HG03175 (cell line): ENCODE measurements around the gene PTPRN2.
"Not testable (repeated sequence)": the region's sequence is repeated elsewhere in the genome, so short reads cannot be mapped to it uniquely, and the experiment has no call there.

ENCODE experiments used
- ATAC-seq: cut with Tn5 transposase; IDR thresholded peaks from one replicate; pipeline ENCODE4 v1.9.1; 2021; ENCODE audit warnings: mild to moderate bottlenecking, moderate library complexity; ENCODE audit not compliant: unreplicated experiment

The PTPRN2 gene

DNA sequence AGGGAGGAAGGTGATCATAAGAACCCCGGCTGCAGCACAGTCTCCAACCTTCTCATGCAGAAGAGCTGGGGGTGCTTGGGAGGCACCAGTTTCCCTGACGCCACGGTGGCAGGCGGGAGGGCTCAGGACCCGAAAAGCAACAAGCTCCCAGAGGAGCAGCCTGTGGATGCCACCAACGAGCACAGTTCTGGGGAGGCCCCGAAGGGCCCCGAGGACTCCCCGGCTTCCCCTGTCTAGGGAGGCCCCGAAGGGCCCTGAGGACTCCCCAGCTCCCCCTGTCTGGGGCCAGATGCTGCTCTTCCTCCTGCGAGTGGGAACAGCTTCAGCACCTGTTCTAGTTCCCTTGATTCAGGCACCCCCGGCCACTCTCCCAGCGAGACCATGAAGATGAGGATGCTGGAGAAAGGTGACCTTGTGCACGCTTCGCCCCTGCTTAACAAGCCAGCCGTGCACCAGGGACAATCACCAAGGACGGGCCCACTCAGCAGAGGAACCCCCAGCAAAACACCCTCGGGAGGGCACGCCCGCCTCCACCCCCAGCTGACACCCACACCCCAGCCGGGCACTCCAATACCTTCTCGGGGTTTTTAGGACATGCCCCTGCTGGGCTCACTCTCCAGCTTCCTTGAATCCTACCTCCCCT lies 112.5 kb downstream of the PTPRN2 start:
- no peak for ATAC-seq

DNA sequence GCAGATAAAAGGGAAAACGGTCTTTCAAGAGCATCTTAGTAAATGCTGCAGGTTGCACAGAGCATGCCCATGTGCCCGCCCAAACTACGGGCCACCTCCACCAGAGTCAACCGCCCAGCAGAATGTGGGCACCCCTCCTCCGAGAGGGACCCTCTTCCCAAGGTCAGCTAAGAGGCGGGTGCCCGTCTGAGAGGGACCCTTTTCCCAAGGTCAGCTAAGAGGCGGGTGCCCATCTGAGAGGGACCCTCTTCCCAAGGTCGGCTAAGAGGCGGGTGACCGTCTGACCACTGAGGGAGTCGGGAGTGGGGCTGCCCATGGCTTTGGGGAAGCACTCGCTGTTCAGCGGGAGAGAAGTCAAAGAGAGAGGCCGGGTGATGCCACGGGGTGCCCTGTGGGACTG lies 113.1 kb downstream of the PTPRN2 start:
- ATAC-seq = no peak

DNA sequence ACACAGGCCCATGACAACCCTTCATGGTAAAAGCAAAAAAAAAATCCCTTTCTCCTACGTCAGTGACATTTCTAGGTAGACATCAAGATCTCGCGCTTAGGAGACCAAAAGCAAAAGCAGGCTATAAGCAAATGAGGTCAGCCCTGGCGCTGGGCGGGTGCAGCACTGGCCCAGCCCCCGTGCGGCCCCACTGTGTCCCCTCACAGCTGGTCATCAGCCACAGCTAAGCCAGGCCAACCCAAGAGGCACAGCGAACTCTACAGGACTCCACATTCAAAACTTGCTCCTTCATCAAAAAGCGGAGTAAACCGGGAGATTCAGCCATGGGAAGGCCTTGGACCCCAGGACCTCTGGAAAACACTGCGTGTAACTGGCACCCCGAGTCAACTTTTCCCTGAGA lies 113.7 kb downstream of the PTPRN2 start:
- ATAC-seq = no peak

DNA sequence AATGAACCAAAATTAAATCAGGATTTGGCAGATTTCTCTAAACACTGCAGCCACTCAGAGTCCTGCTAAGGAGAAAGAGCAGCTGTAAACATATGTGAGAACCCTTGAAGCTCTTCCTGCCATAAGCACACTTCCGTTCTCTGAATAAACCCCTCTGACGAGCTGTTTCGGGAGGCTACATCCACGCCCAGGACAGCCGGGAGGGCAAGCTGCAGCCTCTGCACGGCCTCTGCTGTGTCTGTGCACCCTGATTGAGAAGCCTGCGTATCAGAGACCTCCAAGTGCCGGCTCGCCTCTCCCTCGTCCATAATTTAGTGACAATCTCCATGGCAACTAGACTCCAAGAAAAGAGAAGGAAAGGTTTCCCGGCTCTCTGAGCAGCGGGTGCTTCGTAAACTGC lies 114.4 kb downstream of the PTPRN2 start:
- peak; percentile 78 for ATAC-seq

DNA sequence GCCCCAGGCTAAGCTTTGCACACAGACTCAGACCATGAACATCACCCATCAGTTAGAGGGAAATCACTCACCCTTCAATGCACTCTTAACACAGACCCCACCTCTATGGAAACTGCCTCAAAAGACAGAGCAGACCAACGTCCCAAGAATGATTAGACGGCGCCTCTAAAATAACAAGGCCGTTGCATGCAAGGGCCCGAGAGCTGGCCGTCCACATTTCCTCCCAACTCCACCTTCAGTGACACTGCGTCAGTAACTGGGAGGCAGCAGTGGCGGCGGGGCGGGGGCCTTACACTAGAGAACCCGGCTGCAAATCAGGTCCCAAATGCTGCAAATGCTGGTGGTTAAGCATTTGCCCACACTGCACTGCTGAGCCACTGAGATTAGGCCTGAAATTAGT lies 115.0 kb downstream of the PTPRN2 start:
- ATAC-seq = no peak

DNA sequence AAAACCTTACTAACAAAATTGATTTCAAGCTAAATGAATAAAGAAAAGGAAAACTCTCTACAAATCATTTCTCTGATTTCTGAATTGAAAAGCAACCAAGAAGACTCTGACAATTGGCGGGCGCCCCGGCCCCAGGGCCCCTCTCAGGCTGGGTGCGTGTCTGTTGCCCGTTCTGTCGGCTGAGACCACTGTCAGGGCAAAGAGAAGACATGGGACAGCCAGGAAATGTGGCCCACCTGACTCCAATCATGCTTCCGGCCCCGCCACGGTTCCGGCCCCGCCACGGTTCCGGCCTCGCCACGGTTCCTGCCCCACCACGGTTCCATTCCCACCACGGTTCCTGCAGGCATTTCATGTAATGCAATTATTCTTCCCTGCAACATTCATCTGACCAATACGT lies 115.9 kb downstream of the PTPRN2 start:
- ATAC-seq = no peak

DNA sequence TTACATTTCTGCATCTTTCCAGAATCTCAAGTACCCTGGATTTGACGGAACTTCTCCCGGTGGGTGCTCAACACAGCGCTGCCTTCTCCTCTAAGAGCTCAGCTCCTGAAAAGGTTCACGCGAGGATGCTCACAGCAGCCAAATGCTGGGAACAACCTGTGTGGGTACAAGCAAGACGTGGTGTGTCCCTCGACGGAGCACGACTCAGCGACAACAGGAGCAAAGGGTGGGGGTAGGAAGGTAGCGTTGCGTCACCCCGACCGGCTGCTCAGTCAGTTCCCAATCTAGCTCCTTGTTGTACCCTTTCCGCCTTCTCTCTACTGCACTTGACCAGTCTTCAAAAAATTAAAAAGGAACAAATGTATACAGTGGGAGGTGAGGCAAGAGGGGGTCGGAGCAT lies 117.3 kb downstream of the PTPRN2 start:
- no peak for ATAC-seq

DNA sequence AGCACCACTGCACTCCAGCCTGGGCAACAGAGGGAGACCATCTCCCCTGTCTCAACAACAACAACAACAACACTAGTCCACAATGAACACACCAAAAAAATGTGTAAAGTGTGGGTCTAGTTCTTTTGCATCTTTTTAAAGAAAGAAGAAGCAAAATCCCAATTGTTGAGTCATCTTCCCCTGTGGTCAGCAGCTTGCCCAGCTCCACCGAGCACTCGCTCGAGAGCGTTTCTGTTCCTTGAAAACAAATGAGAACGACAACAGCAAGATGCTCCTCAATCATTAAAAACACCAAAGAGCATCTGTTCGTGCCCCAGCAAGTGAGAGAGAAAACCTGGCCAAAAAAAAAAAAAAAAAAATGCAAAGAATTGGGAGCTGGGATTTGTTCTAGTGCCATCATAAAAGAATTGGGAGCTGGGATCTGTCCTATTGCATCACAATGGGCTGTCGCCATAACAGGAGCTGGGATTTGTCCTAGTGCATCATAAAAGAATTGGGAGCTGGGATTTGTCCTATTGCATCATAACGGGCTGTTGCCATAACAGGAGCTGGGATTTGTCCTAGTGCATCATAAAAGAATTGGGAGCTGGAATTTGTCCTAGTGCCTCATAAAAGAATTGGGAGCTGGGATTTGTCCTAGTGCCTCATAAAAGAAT lies 118.1 kb downstream of the PTPRN2 start:
- ATAC-seq = no peak

DNA sequence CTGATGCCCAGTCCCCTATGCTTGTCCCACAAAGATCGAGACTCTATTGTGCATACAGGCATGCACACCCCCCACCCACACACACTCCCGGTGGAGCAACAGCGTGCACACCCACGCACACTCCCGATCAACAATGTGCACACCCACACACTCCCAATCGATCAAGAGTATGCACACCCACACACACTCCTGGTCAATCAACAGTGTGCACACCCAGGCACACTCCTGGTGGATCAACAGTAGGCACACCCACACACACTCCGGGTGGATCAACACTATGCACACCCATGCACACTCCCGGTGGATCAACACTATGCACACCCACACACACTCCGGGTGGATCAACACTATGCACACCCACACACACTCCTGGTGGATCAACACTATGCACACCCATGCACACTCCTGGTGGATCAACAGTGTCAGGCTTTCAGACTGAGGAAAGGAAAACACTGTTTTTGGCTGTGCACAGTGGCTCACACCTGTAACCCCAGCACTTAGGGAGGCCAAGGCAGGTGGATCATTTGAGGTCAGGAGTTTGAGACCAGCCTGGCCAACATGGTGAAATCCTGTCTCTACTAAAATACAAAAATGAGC lies 118.8 kb downstream of the PTPRN2 start:
- ATAC-seq = no peak

DNA sequence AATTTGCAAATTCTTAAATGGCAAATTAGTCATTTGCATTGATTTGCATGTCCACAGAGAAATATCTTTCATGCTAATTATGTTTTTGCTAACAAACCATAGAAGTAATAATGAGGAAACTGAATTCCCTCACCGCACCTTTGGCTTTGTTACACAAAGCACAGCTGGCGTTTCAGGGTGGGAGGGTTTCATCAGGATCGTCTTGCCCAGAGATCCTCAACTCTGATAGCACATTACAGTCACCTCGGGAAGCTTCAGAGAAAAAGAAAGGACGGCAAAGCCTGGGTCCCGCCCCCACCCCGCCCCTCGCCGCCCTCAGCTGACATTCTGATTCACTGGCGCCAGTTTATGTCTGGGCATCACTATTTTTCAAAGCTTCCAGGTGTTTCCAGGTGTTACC lies 119.4 kb downstream of the PTPRN2 start:
- no peak for ATAC-seq

DNA sequence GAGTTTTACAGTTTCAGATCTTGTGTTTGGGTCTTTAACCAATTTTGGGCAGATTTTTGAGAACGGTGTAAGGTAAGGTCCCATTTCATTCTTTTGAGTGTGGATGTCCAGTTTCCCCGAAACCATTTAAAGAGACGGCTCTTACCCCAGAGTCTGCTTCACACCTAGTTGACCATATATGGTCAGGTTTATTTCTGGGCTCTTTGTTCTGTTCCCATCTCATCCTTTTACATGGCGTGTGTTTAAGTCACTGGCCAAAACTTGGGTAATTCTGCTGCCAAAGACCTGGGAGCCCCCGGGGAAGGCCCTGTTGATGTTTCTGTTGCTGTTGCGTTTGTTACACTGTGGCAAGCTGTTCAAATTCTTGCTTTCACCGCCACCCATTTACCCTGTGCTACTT lies 120.1 kb downstream of the PTPRN2 start:
- ATAC-seq = no peak

DNA sequence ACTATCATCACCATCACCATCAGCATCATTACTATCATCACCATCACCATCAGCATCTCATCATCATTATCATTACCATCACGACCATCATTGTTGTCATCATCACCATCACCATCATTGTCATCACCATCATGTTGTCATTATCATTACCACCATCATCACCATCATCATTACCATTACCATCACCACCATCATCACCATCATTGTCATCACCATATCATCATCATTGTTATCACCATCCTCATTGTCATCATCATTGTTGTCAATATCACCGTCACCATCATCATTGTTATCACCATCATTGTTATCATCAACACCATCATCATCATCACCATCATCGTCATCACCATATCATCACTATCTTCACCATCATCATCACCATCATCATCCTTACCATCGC lies 124.3 kb downstream of the PTPRN2 start:
- no peak for ATAC-seq

DNA sequence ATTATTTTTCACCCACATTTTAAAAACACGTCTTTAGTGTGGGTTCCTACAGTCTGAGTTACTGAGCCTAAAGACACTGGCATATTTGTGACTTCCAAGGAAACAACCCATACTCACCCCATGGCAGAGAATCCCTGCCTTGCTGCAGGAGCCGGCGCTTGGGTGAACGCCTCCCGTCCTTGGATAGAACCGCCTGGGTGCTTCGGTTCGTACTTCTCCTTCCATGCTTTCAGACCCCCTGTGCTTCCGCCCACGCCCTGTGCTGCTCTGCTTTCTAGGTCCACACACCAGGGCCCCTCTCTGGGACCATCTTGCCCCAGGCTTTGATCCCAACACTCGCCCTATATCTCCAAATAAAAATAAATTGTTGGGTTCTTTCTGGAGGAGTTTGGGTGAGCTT lies 125.8 kb downstream of the PTPRN2 start:
- no peak for ATAC-seq

DNA sequence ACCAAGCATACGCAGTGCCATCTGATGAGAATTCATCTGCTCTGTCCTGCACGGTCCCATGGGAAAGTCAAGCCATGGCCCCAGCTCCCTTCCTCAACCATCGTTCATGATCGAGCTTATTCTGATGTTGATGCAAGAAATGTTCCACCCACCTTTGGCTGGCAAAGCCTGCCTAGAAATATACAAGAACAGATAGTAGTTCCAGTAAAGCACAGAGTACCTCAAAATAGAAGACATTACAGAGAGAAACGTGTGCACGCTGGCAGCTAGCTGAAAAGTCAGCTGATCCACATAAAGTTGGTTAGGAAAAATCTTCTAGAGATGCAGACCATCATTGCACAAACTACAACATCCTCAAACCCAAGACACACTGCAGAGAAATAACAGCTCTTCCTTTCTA lies 127.0 kb downstream of the PTPRN2 start:
- ATAC-seq = no peak

DNA sequence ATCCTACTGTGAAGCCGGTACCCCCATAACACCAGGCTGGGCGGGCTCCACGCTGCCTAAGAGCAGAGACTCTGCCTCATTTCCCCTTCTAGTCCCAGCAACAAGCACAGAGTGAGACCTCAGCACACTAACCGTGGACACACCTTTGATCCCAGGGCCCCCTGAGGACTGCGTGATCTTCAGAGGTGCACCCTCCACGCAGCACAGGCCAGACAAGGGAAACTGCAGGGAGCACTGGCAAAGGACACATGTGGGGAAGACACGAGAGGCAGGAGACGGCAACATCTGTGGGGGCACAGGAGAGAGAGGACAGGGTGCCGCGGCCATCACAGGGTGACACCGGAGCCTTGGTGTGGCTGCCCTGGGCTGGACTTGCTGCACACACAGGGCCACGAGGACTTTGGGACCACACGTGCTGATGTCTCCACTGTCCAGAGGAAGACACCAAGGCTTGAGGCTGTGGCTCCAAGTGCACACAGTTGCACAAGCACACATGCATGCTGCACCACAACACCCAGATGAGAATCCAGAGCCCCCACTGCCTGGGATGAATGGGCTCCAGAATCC lies 128.8 kb downstream of the PTPRN2 start:
- ATAC-seq = no peak

DNA sequence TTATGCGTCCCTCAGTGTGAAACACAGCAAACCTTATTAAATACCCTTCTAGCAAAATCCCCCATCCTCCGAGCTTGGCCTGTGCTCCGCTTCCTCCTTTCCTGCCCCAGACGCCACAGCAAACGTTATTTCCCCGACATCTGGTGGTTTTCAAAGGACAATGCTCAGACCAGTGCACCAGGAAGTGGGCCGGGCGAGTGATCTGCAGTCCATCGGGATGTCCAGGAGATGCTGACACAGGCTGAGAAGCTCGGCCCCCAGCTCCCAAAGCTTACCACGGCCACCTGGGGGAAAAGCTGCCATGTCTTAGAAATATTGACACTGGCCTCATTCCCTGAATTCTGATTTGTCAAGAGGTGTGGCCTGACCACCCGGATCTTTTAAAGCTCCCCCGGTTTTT lies 129.5 kb downstream of the PTPRN2 start:
- ATAC-seq = no peak

DNA sequence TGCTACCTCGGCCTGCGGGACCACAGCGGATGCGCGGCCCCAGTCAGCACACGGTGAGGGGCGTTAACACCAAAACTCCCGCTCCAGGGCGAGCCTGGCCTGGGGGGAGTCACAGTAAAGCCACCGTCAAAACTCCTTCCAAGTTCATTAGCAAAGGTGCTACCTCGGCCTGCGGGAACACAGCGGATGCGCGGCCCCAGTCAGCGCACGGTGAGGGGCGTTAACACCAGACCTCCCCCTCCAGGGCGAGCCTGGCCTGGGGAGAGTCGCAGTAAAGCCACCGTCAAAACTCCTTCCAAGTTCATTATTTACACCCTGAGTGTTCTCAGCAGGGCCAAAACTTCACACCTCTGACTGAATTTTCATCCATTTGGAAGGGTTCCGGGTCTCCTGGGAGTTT lies 130.0 kb downstream of the PTPRN2 start:
- ATAC-seq = not testable (repeated sequence)

DNA sequence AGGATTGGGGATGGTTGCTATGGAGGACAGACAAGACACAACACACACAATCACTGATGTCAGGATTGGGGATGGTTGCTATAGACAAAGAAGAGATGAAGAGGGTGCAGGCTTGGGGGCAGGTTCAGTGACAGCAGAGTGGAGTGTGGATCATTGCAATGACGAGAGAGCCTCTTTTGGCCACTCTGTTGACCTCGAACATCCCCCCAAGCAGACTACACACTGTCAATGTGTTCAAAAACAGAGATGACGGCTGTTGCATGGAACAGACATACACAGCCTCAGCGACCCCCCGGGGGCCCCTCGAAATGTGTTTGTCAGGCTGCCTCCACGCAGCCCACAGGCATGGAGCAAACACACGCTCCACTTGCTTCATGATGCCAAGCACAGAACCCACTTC lies 133.0 kb downstream of the PTPRN2 start:
- ATAC-seq = no peak

DNA sequence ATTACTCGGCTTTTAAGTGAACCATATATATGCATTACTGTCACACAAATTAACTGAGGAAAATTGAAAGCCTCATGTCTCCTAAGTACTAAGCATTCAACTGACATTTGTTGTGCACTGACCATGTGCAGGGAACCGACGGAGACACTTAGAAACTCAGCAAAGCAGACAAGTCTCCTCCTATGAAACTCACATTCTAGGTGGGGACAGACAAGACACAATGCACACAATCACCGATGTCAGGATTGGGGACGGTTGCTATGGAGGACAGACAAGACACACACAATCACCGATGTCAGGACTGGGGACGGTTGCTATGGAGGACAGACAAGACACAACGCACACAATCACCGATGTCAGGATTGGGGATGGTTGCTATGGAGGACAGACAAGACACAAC lies 134.0 kb downstream of the PTPRN2 start:
- ATAC-seq = no peak

DNA sequence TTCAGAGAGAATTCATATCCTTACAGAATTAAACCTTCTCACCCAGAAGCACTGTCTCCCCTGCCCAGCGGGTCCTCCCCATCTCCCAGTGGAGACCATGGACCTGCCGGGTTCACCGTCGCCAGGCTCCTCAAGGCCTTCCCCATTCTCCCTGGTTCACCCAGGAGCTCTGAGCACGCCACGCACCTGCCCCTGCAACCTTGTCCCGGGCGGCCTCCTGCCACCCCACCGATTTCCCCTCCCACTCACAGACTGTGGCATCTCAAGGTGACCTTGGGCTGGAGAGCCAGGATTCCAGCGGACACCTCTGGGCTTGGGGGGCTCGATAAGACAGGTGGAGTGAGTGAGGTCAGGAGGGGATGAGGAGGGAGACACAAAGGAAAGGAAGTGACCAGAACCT lies 135.3 kb downstream of the PTPRN2 start:
- ATAC-seq = no peak

DNA sequence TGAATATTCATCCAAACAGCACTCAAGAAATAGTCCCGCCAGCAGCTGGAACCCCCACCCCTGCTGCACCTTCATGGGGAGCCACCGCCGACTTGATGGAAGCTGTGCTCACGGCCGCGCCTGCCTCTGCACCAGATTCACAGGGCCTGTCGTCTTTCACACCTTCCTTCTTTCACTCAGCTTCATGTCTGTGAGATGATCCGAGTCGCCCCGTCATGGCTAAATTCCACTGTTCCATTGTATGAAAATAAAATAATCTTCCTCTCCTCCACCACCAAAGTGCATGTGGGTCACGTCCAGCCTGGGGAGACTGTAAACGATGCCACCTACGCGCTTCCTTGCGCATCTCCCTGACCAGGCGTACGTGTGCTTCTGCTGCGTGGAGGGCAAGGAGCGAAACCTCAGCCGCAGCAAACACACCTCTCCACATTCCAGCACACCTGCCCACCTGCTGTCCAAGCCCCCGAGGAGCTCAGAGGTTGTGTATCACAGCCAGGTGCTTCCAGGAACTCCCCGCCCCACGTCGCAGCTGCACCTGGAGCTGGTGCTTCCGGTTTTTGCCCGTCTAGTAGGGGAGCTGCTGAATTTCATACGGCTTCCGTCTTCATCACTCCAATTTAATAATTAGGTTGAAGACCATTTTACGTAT lies 137.0 kb downstream of the PTPRN2 start:
- ATAC-seq = no peak

DNA sequence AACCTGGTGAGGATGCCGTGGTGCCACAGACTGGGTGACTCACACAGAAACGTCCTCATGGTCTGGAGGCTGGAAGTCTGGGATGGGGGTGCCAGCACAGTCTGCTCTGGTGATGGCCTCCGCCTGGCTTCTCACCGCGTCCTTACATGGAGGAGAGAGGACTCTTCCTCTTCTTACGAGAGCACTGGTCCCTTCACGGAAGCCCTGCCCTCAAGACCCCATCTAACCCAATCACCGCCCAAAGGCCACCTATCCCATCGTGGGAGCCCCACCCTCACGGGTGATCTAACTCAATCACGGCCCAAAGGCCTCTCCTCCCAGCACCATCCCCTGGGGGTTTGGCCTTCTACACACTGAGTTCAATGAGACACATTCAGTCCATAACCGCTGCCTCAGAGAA lies 137.7 kb downstream of the PTPRN2 start:
- no peak for ATAC-seq
